OCI-LY7 (cell line): ENCODE data around the gene SLC16A3. TPM values are rescaled to one million over a fixed set of nuclear protein-coding genes. Genes with fewer than 3 reads are reported as not detected.

ENCODE experiments used
- BruUV-seq: library from RNA; stranded (reverse); fragments of 400-500 nt; replicated peaks from 2 replicates; lab custom pipeline; 2021; lab: Mats Ljungman, UMichigan
- CTCF ChIA-PET: fragments of 300-600 bp; sonication (Branson Sonifier 250); formaldehyde crosslinking; loops from one replicate; lab custom pipeline; 2022; ENCODE audit warnings: antibody characterized with exemption; ENCODE audit not compliant: unreplicated experiment; lab: Charles Lee
- POLR2A ChIA-PET: fragments of 300-600 bp; sonication (Branson Sonifier 250); formaldehyde crosslinking; loops from one replicate; lab custom pipeline; 2022; ENCODE audit warnings: antibody characterized with exemption; lab: Charles Lee
- DNase-seq: peaks from one replicate; pipeline ENCODE4 v3.0.0-alpha.2; 2015; ENCODE audit warnings: low spot score
- H2AFZ ChIP-seq: fragments of 200-600 bp; sonication (generic), shearing (Covaris generic); 2 replicates; pipeline ENCODE4 v1.6.1; 2014; ENCODE audit warnings: mild to moderate bottlenecking, antibody characterized with exemption, low read length, moderate library complexity
- H3K27ac ChIP-seq: fragments of 200-600 bp; sonication (generic); 2 replicates; pipeline ENCODE4 v1.5.1; 2014; ENCODE audit warnings: mixed run types, low read depth, mild to moderate bottlenecking, moderate library complexity, low read length, inconsistent platforms; ENCODE audit not compliant: poor library complexity, severe bottlenecking
- H3K36me3 ChIP-seq: fragments of 200-600 bp; sonication (generic); 2 replicates; pipeline ENCODE4 v1.6.1; 2014; ENCODE audit warnings: mild to moderate bottlenecking, antibody characterized with exemption, low read length, moderate library complexity, mixed read lengths; ENCODE audit not compliant: insufficient read depth
- H3K4me1 ChIP-seq: fragments of 200-600 bp; sonication (generic); 2 replicates; pipeline ENCODE4 v1.5.1; 2014; ENCODE audit warnings: mild to moderate bottlenecking, low read length; ENCODE audit not compliant: insufficient read depth, poor library complexity, severe bottlenecking
- H3K4me2 ChIP-seq: fragments of 200-600 bp; sonication (generic); 2 replicates; pipeline ENCODE4 v1.6.1; 2014; ENCODE audit warnings: mild to moderate bottlenecking, low read length
- H3K4me3 ChIP-seq: fragments of 200-600 bp; sonication (generic); 2 replicates; pipeline ENCODE4 v1.5.1; 2014; ENCODE audit warnings: mild to moderate bottlenecking, low read depth, low read length; ENCODE audit not compliant: poor library complexity, severe bottlenecking
- H3K79me2 ChIP-seq: fragments of 200-600 bp; sonication (generic); 2 replicates; pipeline ENCODE4 v1.6.1; 2016; ENCODE audit warnings: low read depth, mild to moderate bottlenecking, low read length, moderate library complexity, mixed read lengths; ENCODE audit not compliant: insufficient read depth
- H3K9me2 ChIP-seq: fragments of 200-600 bp; sonication (generic); 2 replicates; pipeline ENCODE4 v1.6.1; 2016; ENCODE audit warnings: mild to moderate bottlenecking, low read length, mixed read lengths; ENCODE audit not compliant: insufficient read depth
- H3K9me3 ChIP-seq: fragments of 200-600 bp; sonication (generic); 2 replicates; pipeline ENCODE4 v1.6.1; 2014; ENCODE audit warnings: mild to moderate bottlenecking, mixed run types, low read length, mixed read lengths
- H4K20me1 ChIP-seq: fragments of 200-600 bp; sonication (generic); 2 replicates; pipeline ENCODE4 v1.6.1; 2014; ENCODE audit warnings: mild to moderate bottlenecking, antibody characterized with exemption, low read length, moderate library complexity, mixed read lengths; ENCODE audit not compliant: insufficient read depth
- CTCF ChIP-seq: fragments of 200-600 bp; sonication (generic); conservative IDR thresholded peaks from 2 replicates; pipeline ENCODE4 v1.5.1; 2014; ENCODE audit warnings: mild to moderate bottlenecking, antibody characterized with exemption, low read length, moderate library complexity, mixed read lengths
- EZH2phosphoT487 ChIP-seq: fragments of 200-600 bp; sonication (generic); IDR thresholded peaks from 2 replicates; pipeline ENCODE4 v1.6.1; 2018; ENCODE audit warnings: low read depth, borderline replicate concordance, mild to moderate bottlenecking, mixed run types, antibody characterized with exemption, low read length, moderate library complexity, mixed read lengths
- intact Hi-C: fragments of 100-400 bp; cut with micrococcal nuclease; formaldehyde crosslinking; loops from one replicate; pipeline ENCODE4 v1.10.0; 2022; ENCODE audit not compliant: unreplicated experiment
- total RNA-seq, 2 experiments: library from RNA; depleted of rRNA in 1 of 2; stranded (reverse); fragments of >200 nt in 1 of 2; shearing (Covaris generic) in 1 of 2; gene quantifications; 2 replicates each; pipeline ENCODE4 v1.2.3, GENCODE V29; 2014 to 2022

SLC16A3 gene
- total RNA-seq, 2 experiments from 2014 or later: 21.6 to 55.0 TPM

GRCh38 chr17:82226146-82226808 lies 2.6 kb upstream of the SLC16A3 start:
- CTCF ChIA-PET: no interaction called here
- Histone ChIP-seq H4K20me1 (no peaks in the 10 kb centered on the region), H3K4me3 (no peak overlapping the region), H2AFZ (no peak overlapping the region), H3K79me2 (no peaks in the 10 kb centered on the region), H3K9me2 (no peaks in the 10 kb centered on the region), H3K4me2 (no peak overlapping the region), H3K9me3 (no peaks in the 10 kb centered on the region), H3K4me1 (peaks cover 13% of the 10 kb centered on the region), H3K36me3 (no peaks in the 10 kb centered on the region), H3K27ac (no peak overlapping the region)
- intact Hi-C loops: no loop called here
- no TSS peak for BruUV-seq
- no peak for DNase-seq
- POLR2A ChIA-PET: no interaction called here
- TF ChIP-seq EZH2phosphoT487 (no peak), CTCF (no peak)

- Histone ChIP-seq H3K4me3 (no peak overlapping the region), H3K9me2 (no peaks in the 10 kb centered on the region), H4K20me1 (no peaks in the 10 kb centered on the region), H3K4me1 (peaks cover 19% of the 10 kb centered on the region), H3K4me2 (no peak overlapping the region), H3K36me3 (no peaks in the 10 kb centered on the region), H3K27ac (no peak overlapping the region), H3K79me2 (no peaks in the 10 kb centered on the region), H2AFZ (no peak overlapping the region), H3K9me3 (no peaks in the 10 kb centered on the region)
- BruUV-seq: no TSS peak
- ChIA-PET POLR2A (interaction anchor here (0.6 kb wide), 1 partner anchor 201 kb away, joined by 3 read pairs; no protein-coding TSS in a partner anchor), CTCF (no interaction called here)
- no peak for TF ChIP-seq EZH2phosphoT487
- no peak for TF ChIP-seq CTCF
- intact Hi-C loops: no loop called here
- DNase-seq: no peak
These were observed 1.8 kb upstream of the SLC16A3 start for GRCh38 chr17:82226809-82227628.
